PC-3 (cell line): Measurements from ENCODE around the gene CTNNA3. TPM values are rescaled to one million over a fixed set of nuclear protein-coding genes. Genes with fewer than 3 reads are reported as not detected.

Source experiments
- ATAC-seq: fragments of 200-7000 bp; cut with Tn5 transposase; 2 replicates; pipeline ENCODE4 v1.9.1; 2020; ENCODE audit warnings: mild to moderate bottlenecking, moderate library complexity
- BruUV-seq: library from RNA; stranded (reverse); fragments of 400-500 nt; replicated peaks from 2 replicates; lab custom pipeline; 2021; lab: Mats Ljungman, UMichigan
- CTCF ChIA-PET: fragments of 300-600 bp; sonication (Branson Sonifier 250); formaldehyde crosslinking; loops from one replicate; lab custom pipeline; 2022; ENCODE audit warnings: antibody characterized with exemption; lab: Charles Lee
- POLR2A ChIA-PET: fragments of 300-600 bp; sonication (Branson Sonifier 250); formaldehyde crosslinking; loops from one replicate; lab custom pipeline; 2022; ENCODE audit warnings: antibody characterized with exemption; ENCODE audit not compliant: unreplicated experiment; lab: Charles Lee
- DNase-seq: peaks from one replicate; pipeline ENCODE4 v3.0.0-alpha.2; 2015
- H2AFZ ChIP-seq: fragments of 300-600 bp; sonication (generic); 2 replicates; pipeline ENCODE4 v1.6.0; 2016; ENCODE audit warnings: antibody characterized with exemption, low read length
- H3F3A ChIP-seq: fragments of 300-600 bp; sonication (generic); one replicate; pipeline ENCODE4 v1.6.0; 2017; ENCODE audit warnings: antibody characterized with exemption, low read length, control low read depth, mild to moderate bottlenecking; ENCODE audit not compliant: unreplicated experiment
- H3K27ac ChIP-seq: fragments of 300-600 bp; sonication (generic); 2 replicates; pipeline ENCODE4 v1.5.1; 2016; ENCODE audit warnings: mild to moderate bottlenecking, low read length
- H3K27me3 ChIP-seq: fragments of 300-600 bp; sonication (generic); 2 replicates; pipeline ENCODE4 v1.6.1; 2016; ENCODE audit warnings: low read length, mixed read lengths
- H3K36me3 ChIP-seq: fragments of 300-600 bp; sonication (generic); 2 replicates; pipeline ENCODE4 v1.6.1; 2016; ENCODE audit warnings: low read depth, mixed run types, low read length, mixed read lengths
- H3K4me1 ChIP-seq: fragments of 300-600 bp; sonication (generic); 2 replicates; pipeline ENCODE4 v1.5.1; 2016; ENCODE audit warnings: low read length; ENCODE audit not compliant: insufficient read depth
- H3K4me2 ChIP-seq: fragments of 300-600 bp; sonication (generic); 2 replicates; pipeline ENCODE4 v1.6.0; 2016; ENCODE audit warnings: low read length
- H3K4me3 ChIP-seq: fragments of 300-600 bp; sonication (generic); 2 replicates; pipeline ENCODE4 v1.5.1; 2016; ENCODE audit warnings: mild to moderate bottlenecking, low read length, mixed read lengths
- H3K79me2 ChIP-seq: fragments of 300-600 bp; sonication (generic); 2 replicates; pipeline ENCODE4 v1.6.1; 2017; ENCODE audit warnings: low read length, mixed read lengths
- H3K9ac ChIP-seq: fragments of 300-600 bp; sonication (generic); 2 replicates; pipeline ENCODE4 v1.6.0; 2016; ENCODE audit warnings: mild to moderate bottlenecking, low read length
- H3K9me2 ChIP-seq: fragments of 300-600 bp; sonication (generic); replicated peaks from 2 replicates; pipeline ENCODE4 v1.6.1; 2016; ENCODE audit warnings: mixed run types, low read length, mixed read lengths
- H3K9me3 ChIP-seq: fragments of 300-600 bp; sonication (generic); 2 replicates; pipeline ENCODE4 v1.6.1; 2016; ENCODE audit warnings: low read length, mixed read lengths
- H4K20me1 ChIP-seq: fragments of 300-600 bp; sonication (generic); 2 replicates; pipeline ENCODE4 v1.6.1; 2016; ENCODE audit warnings: low read length, mixed read lengths
- CTCF ChIP-seq: fragments of 300-600 bp; sonication (generic); conservative IDR thresholded peaks from 2 replicates; pipeline ENCODE4 v1.5.1; 2017; ENCODE audit warnings: antibody characterized with exemption, low read depth, mild to moderate bottlenecking, low read length
- EZH2 ChIP-seq: fragments of 300-600 bp; sonication (generic); IDR thresholded peaks from one replicate; pipeline ENCODE4 v1.6.1; 2017; ENCODE audit warnings: antibody characterized with exemption, mild to moderate bottlenecking, low read length; ENCODE audit not compliant: unreplicated experiment
- EZH2phosphoT487 ChIP-seq: fragments of 300-600 bp; sonication (generic); IDR thresholded peaks from 2 replicates; pipeline ENCODE4 v1.6.1; 2018; ENCODE audit warnings: mild to moderate bottlenecking, antibody characterized with exemption, low read length, borderline replicate concordance
- intact Hi-C: fragments of 100-400 bp; cut with micrococcal nuclease; formaldehyde crosslinking; loops from 2 replicates; pipeline ENCODE4 v1.9.0; 2023
- total RNA-seq: library from RNA; depleted of rRNA; stranded (reverse); fragments of >200 nt; gene quantifications from 2 replicates; pipeline ENCODE4 v1.2.3, GENCODE V29; 2014

The CTNNA3 gene
- total RNA-seq, 1 experiment from 2014 or later = 1.9 TPM

- POLR2A ChIA-PET = interaction anchor here (0.6 kb wide), 1 partner anchor 356 kb away, joined by 5 read pairs; no protein-coding TSS in a partner anchor
- no peak overlapping the region for H2AFZ ChIP-seq
- no peaks in the 10 kb centered on the region for H3K36me3 ChIP-seq
- no peak for TF ChIP-seq CTCF
- TF ChIP-seq EZH2phosphoT487 = no peak
- TF ChIP-seq EZH2 = no peak
- H3K79me2 ChIP-seq = no peaks in the 10 kb centered on the region
- intact Hi-C loops = no loop called here
- H3K9me3 ChIP-seq = no peaks in the 10 kb centered on the region
- no peak overlapping the region for H3K4me2 ChIP-seq
- H3K9ac ChIP-seq = no peak overlapping the region
- peaks cover 17% of the 10 kb centered on the region for H3K4me1 ChIP-seq
- CTCF ChIA-PET = no interaction called here
- no peaks in the 10 kb centered on the region for H3F3A ChIP-seq
- no peak overlapping the region for H3K4me3 ChIP-seq
- BruUV-seq = no TSS peak
- peaks cover 20% of the 10 kb centered on the region for H3K27me3 ChIP-seq
- H3K27ac ChIP-seq = no peak overlapping the region
- DNase-seq = no peak
- H4K20me1 ChIP-seq = no peaks in the 10 kb centered on the region
- no peaks in the 10 kb centered on the region for H3K9me2 ChIP-seq
- ATAC-seq = no peak
These were observed 178.0 kb downstream of the CTNNA3 start for GRCh38 chr10:67518043-67518442.

- intact Hi-C loops = loop anchor here (1.0 to 5.0 kb wide), 4 partner anchors 13 to 200 kb away; no protein-coding TSS in a partner anchor
- no TSS peak for BruUV-seq
- no peak for TF ChIP-seq CTCF
- no peak for TF ChIP-seq EZH2
- TF ChIP-seq EZH2phosphoT487 = no peak
- Histone ChIP-seq H3K9me3 (no peaks in the 10 kb centered on the region), H3K4me1 (peaks cover 10% of the 10 kb centered on the region), H3K9me2 (no peaks in the 10 kb centered on the region), H3F3A (no peaks in the 10 kb centered on the region), H3K27me3 (no peaks in the 10 kb centered on the region), H3K79me2 (no peaks in the 10 kb centered on the region), H3K36me3 (no peaks in the 10 kb centered on the region), H3K4me2 (no peak overlapping the region), H3K4me3 (no peak overlapping the region), H3K27ac (no peak overlapping the region), H4K20me1 (no peaks in the 10 kb centered on the region), H2AFZ (no peak overlapping the region), H3K9ac (no peak overlapping the region)
- ATAC-seq (peak; percentile 94), DNase-seq (peak; percentile 61)
- POLR2A ChIA-PET = interaction anchor here (0.6 to 0.9 kb wide), 3 partner anchors 14 to 614 kb away, joined by 3 to 27 read pairs (median 3); no protein-coding TSS in a partner anchor
- CTCF ChIA-PET = interaction anchor here (0.7 to 2.0 kb wide), 3 partner anchors 14 to 222 kb away, joined by 3 to 10 read pairs (median 7); no protein-coding TSS in a partner anchor
These were observed 189.3 kb downstream of the CTNNA3 start for GRCh38 chr10:67506757-67507091.

DNA sequence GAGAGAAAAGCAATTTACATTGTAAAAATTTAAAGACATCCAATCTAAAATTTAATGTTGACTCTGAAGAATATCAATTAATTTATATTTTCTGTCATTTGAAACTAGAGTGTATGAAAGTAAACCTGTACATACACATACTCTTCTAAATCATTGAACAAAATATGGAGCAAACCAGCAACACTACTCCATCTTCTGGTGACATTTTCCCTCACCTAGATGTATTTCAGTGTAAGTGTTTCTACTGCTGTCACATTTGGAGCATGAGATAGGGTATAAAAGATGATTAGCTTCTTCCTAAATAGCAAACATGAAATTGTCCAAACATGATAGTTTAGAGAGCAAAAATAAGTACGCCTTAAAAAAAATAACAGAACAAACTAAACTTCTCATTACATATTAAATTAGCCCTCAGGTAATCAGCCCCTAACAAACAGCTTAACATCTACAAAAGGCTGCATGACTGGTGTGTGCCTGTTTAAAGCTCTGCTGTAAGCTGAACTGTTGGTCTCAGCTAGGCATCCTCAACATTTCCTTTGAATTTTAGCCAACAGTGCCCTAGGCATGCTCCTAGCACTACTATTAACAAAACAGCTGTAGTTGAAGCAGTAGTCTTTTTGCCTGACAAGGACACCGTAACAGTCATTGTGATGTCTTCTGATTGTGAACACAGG is 189.8 kb downstream of the CTNNA3 start:
- Histone ChIP-seq H3K4me2 (no peak overlapping the region), H3K27ac (no peak overlapping the region), H3K4me1 (peaks cover 10% of the 10 kb centered on the region), H3K9ac (no peak overlapping the region), H2AFZ (no peak overlapping the region), H3K4me3 (no peak overlapping the region), H3F3A (no peaks in the 10 kb centered on the region), H3K36me3 (no peaks in the 10 kb centered on the region), H3K27me3 (no peaks in the 10 kb centered on the region), H3K9me3 (no peaks in the 10 kb centered on the region), H3K9me2 (no peaks in the 10 kb centered on the region), H3K79me2 (no peaks in the 10 kb centered on the region), H4K20me1 (no peaks in the 10 kb centered on the region)
- no TSS peak for BruUV-seq
- POLR2A ChIA-PET = interaction anchor here (0.6 to 0.9 kb wide), 2 partner anchors 13 to 713 kb away, joined by 3 read pairs; no protein-coding TSS in a partner anchor
- peak; percentile 50 for DNase-seq
- intact Hi-C loops = loop anchor here (1.0 to 5.0 kb wide), 4 partner anchors 13 to 200 kb away; no protein-coding TSS in a partner anchor
- peak; percentile 44 for ATAC-seq
- CTCF ChIA-PET = interaction anchor here (0.7 to 2.0 kb wide), 3 partner anchors 14 to 221 kb away, joined by 3 to 10 read pairs (median 7); no protein-coding TSS in a partner anchor
- TF ChIP-seq EZH2 (no peak), CTCF (peak; percentile 52; the same call in 1 of the 2 replicates)
